Measurements from ENCODE around the gene NACAD.
"Not testable (repeated sequence)": the region's sequence is repeated elsewhere in the genome, so short reads cannot be mapped to it uniquely, and the experiment has no call there.

The NACAD gene

GRCh38 chr7:45055016-45055415 is 33.8 kb downstream of the NACAD start:
- DNase-seq (ENCODE audit: low read depth in 2 of 2): no peak

GRCh38 chr7:45054442-45054841 is 34.3 kb downstream of the NACAD start:
- no peak for DNase-seq (ENCODE audit: low read depth in 2 of 2)

DNA sequence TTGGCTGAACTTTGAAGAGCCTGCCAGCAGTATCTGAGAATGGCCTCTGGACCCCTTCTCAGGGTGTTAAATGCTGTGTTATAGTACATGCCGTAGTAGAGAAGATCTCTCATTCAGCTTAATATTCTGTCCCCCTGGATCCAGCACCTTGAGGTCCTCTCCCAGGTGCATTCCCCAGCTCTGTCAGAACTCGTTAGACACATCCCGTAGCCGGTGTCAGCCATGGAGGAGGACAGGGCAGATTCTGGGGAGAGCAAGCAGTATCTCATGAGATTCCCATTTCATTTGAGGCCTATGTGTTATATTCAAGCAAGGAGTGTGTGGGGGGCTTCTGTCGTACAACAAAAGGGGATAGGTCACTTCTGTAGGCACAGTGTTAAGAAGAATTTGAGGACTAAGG is 34.8 kb downstream of the NACAD start:
- no peak for DNase-seq (ENCODE audit: low read depth in 2 of 2)

DNA sequence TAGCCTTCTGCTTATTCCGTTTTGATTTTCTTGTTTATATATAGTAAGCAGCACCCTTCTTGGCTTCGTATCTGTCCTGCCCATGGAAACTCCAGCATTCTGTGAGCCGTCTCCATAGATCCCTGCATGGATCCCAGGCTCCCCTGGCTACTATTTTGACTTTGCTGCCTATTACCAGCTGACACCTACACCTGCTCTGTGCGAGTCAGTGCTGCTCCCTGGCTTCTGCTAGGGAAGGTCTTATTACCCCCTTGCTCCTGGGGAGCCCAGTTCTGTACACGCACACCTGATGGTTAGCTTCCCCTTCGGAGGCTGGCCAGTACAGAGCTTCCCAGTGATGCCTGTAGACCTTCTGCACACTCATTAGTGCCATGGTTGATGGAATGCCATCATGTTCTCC is 35.4 kb downstream of the NACAD start:
- no peak for DNase-seq (ENCODE audit: low read depth in 2 of 2)

DNA sequence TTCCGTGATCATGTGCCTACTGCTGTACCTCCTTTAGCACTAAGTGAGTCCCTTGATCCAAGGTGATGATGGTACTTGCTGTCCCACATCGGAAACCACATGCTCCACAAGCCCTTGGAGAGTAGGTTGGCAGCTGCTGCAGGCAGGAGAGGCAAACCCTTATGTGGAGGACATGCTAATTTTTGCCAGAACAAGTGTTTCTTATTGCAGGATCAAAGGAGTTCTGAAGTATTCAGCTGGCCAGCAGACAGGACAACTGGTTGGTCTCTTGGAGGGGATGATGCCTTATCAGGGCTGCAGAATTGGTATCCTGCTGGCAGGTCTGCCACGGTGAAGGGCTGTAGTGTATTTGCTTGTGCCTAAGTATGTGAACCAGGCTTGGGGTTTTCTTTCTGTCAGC is 36.8 kb downstream of the NACAD start:
- no peak for DNase-seq (ENCODE audit: low read depth in 2 of 2)

GRCh38 chr7:45050198-45050597 is 38.6 kb downstream of the NACAD start:
- no peak for DNase-seq (ENCODE audit: low read depth in 2 of 2)

GRCh38 chr7:45048748-45049147 is 40.0 kb downstream of the NACAD start:
- no peak for DNase-seq (ENCODE audit: low read depth in 2 of 2)

DNA sequence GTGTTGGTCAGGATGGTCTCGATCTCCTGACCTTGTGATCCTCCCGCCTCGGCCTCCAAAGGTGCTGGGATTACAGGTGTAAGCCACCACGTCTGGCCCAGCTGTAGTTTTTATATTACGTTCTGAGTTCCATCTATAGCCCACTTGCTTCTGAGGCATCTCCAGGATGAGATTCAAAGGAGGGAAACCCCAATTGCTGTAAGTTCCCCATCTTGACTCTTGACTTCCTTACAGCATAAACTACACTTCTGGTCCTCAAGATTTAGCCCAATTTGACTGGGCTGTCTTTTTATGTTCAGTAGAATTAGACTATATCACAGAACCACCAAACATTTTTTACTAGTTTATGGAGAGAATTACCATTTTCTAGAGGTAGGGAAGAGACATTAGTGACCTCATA is 44.4 kb downstream of the NACAD start:
- no peak for DNase-seq (ENCODE audit: low read depth in 2 of 2)

DNA sequence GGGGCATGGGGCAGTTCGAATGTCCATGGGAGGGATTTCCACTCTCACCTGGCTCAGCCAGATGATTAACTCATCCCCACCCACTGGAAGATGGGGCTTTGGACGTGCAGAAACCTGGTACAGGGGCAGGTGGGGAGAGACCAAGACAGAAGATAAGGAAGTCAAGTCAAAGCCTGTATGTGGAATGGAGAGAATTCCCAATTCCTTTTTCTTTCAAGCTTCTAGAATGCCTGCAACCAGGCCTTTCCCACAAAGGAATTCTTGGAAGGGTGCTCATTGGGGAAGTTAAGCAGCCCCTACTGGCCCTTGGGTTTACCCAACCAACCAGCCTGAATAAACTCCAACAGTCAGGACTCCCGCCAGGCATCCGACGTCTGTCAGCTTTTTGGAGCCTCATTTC is 49.7 kb downstream of the NACAD start:
- no peak for DNase-seq (ENCODE audit: low read depth in 2 of 2)

GRCh38 chr7:45037876-45038275 is 50.9 kb downstream of the NACAD start:
- DNase-seq (ENCODE audit: low read depth in 2 of 2): no peak

DNA sequence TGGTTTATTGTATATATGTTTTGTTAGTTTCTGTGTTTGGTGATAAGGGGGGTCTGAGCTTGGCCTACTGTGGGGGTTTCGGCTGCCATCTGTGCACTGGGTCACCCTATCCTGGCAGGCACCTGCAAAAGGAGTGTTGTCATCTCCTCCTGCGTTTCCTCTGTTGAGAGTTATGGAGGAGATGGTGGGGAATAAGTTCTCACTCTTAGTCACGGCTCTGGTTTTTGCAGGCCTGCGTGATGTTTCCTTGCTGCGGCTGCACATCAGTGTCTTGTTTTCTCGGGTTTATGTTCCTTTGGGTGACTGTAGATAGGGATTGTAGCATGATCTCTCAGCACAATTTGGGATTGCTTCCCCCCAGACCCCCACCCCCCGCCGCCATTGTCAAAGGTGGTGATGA is 52.0 kb downstream of the NACAD start:
- no peak for DNase-seq (ENCODE audit: low read depth in 2 of 2)

GRCh38 chr7:45036317-45036716 is 52.5 kb downstream of the NACAD start:
- no peak for DNase-seq (ENCODE audit: low read depth in 2 of 2)

GRCh38 chr7:45035893-45036292 is 52.9 kb downstream of the NACAD start:
- no peak for DNase-seq (ENCODE audit: low read depth in 2 of 2)

DNA sequence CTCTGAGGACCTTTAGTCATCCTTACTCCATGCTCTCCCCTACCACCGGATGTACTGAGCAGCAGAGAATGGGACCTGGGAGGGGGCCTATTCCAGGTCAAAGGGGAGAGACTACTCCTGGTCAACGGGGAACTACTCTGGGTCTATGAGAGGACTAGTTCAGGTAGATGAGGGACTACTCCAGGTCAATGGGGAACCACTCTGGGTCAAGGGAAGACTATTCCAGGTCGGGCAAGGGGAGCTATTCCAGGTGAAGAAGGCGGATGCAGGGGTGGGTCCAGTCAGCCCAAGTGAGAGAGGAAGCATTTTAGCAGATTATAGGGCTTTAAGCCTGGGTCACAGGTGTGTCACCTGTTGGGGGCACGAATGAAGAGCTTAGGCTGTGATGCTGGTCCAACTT is 53.4 kb downstream of the NACAD start:
- DNase-seq (ENCODE audit: low read depth in 2 of 2): no peak

DNA sequence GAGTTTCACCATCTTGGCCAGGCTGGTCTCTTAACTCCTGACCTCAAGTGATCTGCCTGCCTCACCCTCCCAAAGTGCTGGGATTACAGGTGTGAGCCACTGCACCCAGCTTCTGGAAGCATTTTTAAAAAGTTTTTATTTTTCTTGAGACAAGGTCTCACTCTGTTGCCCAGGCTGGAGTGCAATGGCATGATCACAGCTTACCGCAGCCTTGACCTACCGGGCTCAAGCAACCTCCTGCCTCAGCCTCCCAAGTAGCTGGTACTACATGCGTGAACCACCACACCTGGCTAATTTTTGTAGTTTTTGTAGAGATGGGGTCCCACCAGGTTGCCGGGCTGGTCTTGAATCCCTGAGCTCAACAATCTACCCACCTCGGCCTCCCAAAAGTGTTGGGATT is 54.1 kb downstream of the NACAD start:
- not testable (repeated sequence) for DNase-seq (ENCODE audit: low read depth in 2 of 2)

DNA sequence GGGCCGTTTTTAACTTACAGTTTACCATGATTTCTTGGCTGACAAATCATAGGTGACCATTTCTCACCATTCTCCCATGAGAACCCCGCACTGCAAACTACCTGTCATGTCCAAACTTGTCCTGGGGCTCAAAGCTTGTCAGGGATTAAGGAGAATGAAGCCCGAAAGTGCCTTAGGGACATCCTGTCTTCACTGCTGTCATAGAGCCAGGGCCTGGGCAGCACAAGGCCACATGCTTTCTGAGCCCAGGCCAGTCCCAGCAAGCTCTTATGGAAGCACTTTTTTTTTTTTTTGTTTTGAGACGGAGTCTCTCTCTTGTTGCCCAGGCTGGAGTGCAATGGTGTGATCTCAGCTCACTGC is 54.9 kb downstream of the NACAD start:
- no peak for DNase-seq (ENCODE audit: low read depth in 2 of 2)

DNA sequence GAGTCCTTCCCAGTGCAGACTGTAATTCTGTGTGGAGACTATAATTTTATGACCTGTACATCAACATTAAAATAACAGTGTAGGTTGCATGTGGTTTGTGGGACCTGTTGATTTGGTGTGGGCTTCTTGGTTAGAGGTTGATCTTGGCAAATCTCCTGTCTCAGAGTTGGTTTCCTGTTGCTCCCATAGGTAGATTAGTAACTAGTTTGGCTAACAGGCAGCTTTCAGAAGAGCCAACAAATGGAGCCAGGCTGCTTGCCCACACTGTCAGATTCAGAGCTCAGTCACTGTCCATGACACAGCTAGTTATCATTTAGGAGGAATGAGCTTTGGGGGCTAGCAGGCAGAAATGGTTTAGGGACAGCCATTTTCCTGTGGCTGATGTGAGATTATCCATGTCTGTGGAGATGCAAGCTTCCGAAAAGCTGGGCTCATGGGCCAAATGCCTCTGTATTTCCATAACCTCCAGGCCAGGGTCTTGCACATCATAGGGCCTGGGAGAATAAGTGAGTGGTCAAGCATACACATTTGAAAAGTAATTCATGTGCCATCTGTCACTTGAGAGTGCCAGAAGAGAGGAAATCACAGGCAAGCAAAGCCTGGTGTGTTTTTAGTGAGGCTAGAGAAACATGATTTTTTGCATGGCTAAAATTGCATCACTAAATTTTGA is 55.4 kb downstream of the NACAD start:
- no peak for DNase-seq (ENCODE audit: low read depth in 2 of 2)

DNA sequence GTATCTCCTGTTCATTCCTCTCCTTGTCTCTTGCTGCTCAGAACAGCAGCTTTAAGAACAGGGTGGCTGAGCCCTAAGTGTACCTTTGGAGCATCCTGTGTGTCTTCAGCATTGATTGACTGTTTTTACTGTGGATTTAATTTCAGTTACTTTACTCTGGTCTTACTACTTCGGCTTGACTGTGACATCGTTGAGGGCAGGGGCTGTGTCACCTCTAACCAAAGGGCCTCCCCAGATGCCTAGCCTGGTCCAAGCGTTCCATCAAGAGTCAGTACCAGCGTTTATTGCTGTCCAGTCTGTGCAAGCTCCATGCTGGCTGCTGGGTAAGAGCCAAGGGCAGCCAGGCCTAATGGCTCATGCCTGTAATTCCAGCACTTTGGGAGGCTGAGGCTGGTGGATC is 56.3 kb downstream of the NACAD start:
- no peak for DNase-seq (ENCODE audit: low read depth in 2 of 2)

- no peak for DNase-seq (ENCODE audit: low read depth in 2 of 2)
Measured at GRCh38 chr7:45031829-45032228, 56.9 kb downstream of the NACAD start.

All from stimulated activated CD8-positive, alpha-beta memory T cell treated with anti-CD3 and anti-CD28 coated beads, Interleukin-7, amount 100 ng/mL, for 1 hour (primary cell).